GM18498 (cell line): ENCODE results near the gene STAC3.

Experiments used
- ATAC-seq: cut with Tn5 transposase; IDR thresholded peaks from one replicate; pipeline ENCODE4 v1.9.1; 2021; ENCODE audit warnings: mild to moderate bottlenecking, moderate library complexity; ENCODE audit not compliant: unreplicated experiment

Gene STAC3

DNA sequence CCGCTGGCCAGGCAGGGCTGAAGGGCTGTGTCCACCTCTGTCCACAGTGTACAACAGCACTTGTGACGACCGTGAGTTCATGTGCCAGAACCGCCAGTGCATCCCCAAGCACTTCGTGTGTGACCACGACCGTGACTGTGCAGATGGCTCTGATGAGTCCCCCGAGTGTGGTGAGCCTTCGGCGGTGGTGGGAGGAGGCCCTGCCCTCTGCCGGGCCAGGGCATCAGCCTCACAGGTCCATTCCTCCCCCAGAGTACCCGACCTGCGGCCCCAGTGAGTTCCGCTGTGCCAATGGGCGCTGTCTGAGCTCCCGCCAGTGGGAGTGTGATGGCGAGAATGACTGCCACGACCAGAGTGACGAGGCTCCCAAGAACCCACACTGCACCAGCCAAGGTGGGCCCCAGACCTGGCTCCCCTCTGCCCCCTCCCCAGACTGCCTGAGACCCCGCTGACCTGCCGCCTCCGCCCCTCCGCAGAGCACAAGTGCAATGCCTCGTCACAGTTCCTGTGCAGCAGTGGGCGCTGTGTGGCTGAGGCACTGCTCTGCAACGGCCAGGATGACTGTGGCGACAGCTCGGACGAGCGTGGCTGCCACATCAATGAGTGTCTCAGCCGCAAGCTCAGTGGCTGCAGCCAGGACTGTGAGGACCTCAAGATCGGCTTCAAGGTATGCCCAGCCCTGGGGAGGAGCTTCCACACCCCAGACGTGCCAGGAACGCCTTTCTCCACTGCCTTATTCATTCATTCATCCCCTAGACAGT, 55.2 kb downstream of the STAC3 start:
- no peak for ATAC-seq

DNA sequence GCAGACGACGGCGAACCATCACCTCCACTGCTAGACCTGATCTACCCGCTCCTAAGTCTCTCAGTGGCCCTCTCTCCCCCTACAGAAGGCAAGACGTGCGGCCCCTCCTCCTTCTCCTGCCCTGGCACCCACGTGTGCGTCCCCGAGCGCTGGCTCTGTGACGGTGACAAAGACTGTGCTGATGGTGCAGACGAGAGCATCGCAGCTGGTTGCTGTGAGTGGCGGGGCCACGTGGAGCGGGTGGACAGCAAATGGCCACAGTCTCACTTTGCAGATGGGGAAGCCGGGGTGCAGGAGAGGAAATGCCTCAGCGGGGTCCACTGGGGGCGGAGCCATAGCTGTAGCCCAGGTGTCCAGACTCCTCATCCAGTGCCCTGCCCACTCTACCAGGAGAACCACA, 55.8 kb downstream of the STAC3 start:
- no peak for ATAC-seq

GRCh38 chr12:57194253-57194652, 56.7 kb downstream of the STAC3 start:
- ATAC-seq = no peak

DNA sequence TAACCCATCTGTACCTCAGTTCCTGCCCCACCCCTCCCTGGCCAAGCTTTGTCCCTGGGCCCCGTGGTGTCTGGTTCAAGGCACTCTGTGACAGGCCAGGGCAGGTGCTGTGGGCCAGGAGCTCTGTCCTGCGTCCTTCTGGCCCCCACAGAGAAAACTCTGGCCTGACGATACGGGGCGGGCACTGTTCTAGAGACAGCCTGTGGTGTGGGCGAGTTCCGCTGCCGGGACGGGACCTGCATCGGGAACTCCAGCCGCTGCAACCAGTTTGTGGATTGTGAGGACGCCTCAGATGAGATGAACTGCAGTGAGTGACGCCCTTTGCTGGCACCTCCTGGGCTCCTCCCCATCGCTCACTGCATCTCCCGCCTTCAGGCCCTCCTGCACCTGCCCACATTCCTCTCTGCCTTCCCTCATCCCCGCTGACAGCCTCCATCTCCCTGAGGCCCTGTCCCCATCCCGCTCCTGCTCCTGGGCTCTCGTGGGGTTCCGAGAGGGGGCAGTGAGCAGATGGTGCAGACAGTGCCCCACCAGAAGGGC, 57.2 kb downstream of the STAC3 start:
- no peak for ATAC-seq
